Tibial artery (tissue), 4 donors: Measurements from ENCODE around the gene TRIB2.

Experiments
- DNase-seq, 2 donors: peaks; one replicate each; pipeline ENCODE4 v3.0.0-alpha.2; 2019
- H3K27ac ChIP-seq, 2 donors: fragments of 200-600 bp; sonication (generic) in 1 of 2; 1 replicate in 1 of 2; 2 replicates in 1 of 2; pipeline ENCODE4 v1.5.1; 2018 to 2019; ENCODE audit warnings: mild to moderate bottlenecking in 1 of 2
- H3K27me3 ChIP-seq, 2 donors: fragments of 200-600 bp; sonication (generic) in 1 of 2; one replicate each; pipeline versions ENCODE4 v1.5.1 to v1.6.0; 2016 to 2019
- H3K36me3 ChIP-seq, 3 donors: fragments of 200-600 bp; sonication (generic) in 2 of 3; one replicate each; pipeline ENCODE4 v1.5.1; 2016 to 2019; ENCODE audit warnings: mild to moderate bottlenecking in 2 of 3
- H3K4me1 ChIP-seq, 4 donors: fragments of 200-600 bp; sonication (generic) in 2 of 4; 1 replicate in 3 of 4; 2 replicates in 1 of 4; pipeline ENCODE4 v1.5.1; 2016 to 2019
- H3K4me3 ChIP-seq, 2 donors: fragments of 200-600 bp; sonication (generic) in 1 of 2; 1 replicate in 1 of 2; 2 replicates in 1 of 2; pipeline ENCODE4 v1.5.1; 2018 to 2019; ENCODE audit warnings: mild to moderate bottlenecking in 2 of 2
- H3K9me3 ChIP-seq, 3 donors: fragments of 200-600 bp; sonication (generic) in 1 of 3; one replicate each; pipeline ENCODE4 v1.5.1; 2016 to 2019
- intact Hi-C: fragments of 100-400 bp; cut with DNase I; formaldehyde crosslinking; loops from one replicate; pipeline ENCODE4 v1.15.0; 2023; ENCODE audit warnings: low total_unique reads
- TF ChIP-seq, protein P1 (sequence below), 2 experiments: fragments of 200-600 bp in 1 of 2; fragments of 450-650 bp in 1 of 2; IDR thresholded peaks; one replicate each; pipeline ENCODE4 v1.5.1; 2017 to 2019; ENCODE audit warnings: antibody characterized with exemption in 2 of 2, mild to moderate bottlenecking in 1 of 2, moderate library complexity in 1 of 2

Gene TRIB2

DNA sequence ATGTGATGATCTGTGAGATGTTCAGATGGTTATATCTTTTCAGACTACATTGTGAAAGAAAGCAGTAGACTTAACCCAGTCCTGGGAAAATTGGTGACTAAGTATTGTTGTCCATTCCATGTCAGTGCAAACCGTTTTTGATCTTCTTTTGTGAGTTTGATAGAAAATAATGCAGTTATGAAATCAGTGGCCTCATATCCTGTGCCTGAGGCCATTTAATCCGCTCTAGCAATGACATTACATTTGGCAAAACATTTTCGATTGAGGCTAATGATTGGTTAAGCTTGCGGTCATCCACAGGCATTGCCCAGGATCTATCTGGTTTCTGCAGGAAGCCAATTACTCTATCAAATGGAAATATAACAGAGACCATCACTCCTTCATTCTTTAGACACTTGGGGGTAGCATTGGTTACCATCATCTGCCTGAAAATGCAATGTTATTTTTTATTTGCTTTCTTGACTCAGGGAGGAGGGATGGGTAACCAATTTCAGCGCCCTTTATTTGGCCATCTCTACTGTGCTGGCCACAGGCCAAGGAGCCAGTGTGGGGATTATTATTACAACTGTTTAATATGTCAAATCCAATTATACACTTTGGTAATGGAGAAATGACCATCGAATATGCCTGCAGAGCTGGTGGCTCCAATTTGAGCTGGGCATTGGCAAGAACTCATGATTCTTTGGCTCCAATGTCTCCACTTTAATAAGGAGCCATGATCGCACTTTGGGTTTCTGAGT lies 33.6 kb downstream of the TRIB2 start:
- no peak overlapping the region for H3K4me3 ChIP-seq
- H3K4me1 ChIP-seq, result no peaks in the 10 kb centered on the region
- H3K36me3 ChIP-seq, result no peaks in the 10 kb centered on the region
- no peaks in the 10 kb centered on the region for H3K9me3 ChIP-seq
- no peaks in the 10 kb centered on the region for H3K27me3 ChIP-seq
- DNase-seq, result no peak
- H3K27ac ChIP-seq, result no peak overlapping the region
- TF ChIP-seq, protein P1, sequence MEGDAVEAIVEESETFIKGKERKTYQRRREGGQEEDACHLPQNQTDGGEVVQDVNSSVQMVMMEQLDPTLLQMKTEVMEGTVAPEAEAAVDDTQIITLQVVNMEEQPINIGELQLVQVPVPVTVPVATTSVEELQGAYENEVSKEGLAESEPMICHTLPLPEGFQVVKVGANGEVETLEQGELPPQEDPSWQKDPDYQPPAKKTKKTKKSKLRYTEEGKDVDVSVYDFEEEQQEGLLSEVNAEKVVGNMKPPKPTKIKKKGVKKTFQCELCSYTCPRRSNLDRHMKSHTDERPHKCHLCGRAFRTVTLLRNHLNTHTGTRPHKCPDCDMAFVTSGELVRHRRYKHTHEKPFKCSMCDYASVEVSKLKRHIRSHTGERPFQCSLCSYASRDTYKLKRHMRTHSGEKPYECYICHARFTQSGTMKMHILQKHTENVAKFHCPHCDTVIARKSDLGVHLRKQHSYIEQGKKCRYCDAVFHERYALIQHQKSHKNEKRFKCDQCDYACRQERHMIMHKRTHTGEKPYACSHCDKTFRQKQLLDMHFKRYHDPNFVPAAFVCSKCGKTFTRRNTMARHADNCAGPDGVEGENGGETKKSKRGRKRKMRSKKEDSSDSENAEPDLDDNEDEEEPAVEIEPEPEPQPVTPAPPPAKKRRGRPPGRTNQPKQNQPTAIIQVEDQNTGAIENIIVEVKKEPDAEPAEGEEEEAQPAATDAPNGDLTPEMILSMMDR (IDR thresholded peaks at IDR 0.05), result no peak
- intact Hi-C loops, result no loop called here

DNA sequence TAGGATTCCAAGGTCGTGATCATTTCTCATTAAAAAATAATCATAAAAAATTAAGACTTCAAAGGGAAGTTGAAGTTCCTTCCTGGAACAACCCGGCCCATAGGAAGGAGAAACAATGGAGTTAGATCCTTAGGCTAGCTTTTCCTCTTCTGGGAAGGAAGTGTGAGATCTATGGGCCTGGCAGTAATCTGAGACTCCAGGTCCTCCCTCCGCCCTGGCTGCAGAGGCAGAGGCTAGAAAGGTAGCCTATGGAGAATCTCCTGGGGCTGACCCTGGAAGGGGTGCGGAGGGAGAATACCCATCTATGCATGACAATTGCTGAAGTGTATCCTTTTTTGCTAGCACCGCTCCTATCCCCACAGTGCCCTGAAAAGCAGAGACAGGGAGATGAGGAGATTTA lies 37.9 kb downstream of the TRIB2 start:
- intact Hi-C loops, result no loop called here
- Histone ChIP-seq H3K4me3 (no peak overlapping the region), H3K9me3 (no peaks in the 10 kb centered on the region), H3K27me3 (no peaks in the 10 kb centered on the region), H3K36me3 (no peaks in the 10 kb centered on the region), H3K4me1 (no peaks in the 10 kb centered on the region), H3K27ac (no peak overlapping the region)
- DNase-seq, result no peak
- TF ChIP-seq, protein P1 (IDR thresholded peaks at IDR 0.05), result no peak

GRCh38 chr2:12755384-12755783 lies 38.6 kb downstream of the TRIB2 start:
- no peaks in the 10 kb centered on the region for H3K4me1 ChIP-seq
- H3K27ac ChIP-seq, result no peak overlapping the region
- TF ChIP-seq, protein P1 (IDR thresholded peaks at IDR 0.05), result no peak
- no peaks in the 10 kb centered on the region for H3K9me3 ChIP-seq
- no peak overlapping the region for H3K4me3 ChIP-seq
- H3K27me3 ChIP-seq, result no peaks in the 10 kb centered on the region
- intact Hi-C loops, result no loop called here
- no peaks in the 10 kb centered on the region for H3K36me3 ChIP-seq
- DNase-seq, result no peak

GRCh38 chr2:12759248-12759647 lies 42.5 kb downstream of the TRIB2 start:
- H3K27ac ChIP-seq, result no peak overlapping the region
- H3K4me3 ChIP-seq, result no peak overlapping the region
- DNase-seq, result no peak
- H3K4me1 ChIP-seq, result no peaks in the 10 kb centered on the region
- no peaks in the 10 kb centered on the region for H3K27me3 ChIP-seq
- TF ChIP-seq, protein P1 (IDR thresholded peaks at IDR 0.05), result no peak
- intact Hi-C loops, result no loop called here
- no peaks in the 10 kb centered on the region for H3K36me3 ChIP-seq
- no peaks in the 10 kb centered on the region for H3K9me3 ChIP-seq

DNA sequence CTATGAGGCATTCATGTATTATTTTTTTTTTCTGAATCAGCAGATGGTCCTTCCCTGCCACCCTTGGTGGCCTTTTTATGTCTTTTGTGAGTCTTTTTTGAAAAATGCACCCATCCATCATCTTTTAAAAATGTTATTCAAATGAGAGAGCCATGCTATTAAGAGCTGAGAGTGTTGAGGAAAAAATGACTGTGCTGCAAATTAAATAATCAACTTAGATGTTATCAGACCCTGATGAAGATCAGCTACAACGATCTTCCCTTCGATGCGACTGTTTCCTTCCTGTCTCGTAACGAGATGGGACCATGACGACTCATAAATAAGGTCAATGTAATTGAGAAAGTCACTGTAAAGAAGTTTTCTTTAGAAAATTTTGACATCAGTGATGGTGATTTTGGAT lies 44.4 kb downstream of the TRIB2 start:
- Histone ChIP-seq H3K4me3 (no peak overlapping the region), H3K36me3 (no peaks in the 10 kb centered on the region), H3K9me3 (no peaks in the 10 kb centered on the region), H3K27me3 (no peaks in the 10 kb centered on the region), H3K27ac (no peak overlapping the region), H3K4me1 (no peaks in the 10 kb centered on the region)
- intact Hi-C loops, result no loop called here
- TF ChIP-seq, protein P1 (IDR thresholded peaks at IDR 0.05), result no peak
- no peak for DNase-seq

DNA sequence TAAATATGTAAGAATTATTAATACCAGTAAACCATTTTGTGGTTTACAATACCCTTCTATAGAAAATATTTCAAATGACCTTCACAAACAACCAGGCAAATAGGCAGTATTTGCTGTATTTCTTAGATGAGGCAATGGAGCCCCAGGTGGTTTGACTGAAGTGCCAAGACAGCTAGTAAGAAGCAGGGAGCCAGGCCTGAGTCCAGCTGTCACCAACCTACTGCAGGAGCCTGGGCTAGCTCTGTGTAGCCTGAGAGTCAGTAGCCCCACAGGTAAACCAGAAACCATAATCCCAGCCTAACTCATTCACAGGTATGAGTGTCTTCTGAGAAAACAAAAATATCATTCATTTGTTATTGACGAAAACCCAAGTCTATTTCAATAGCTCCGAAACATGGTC lies 45.6 kb downstream of the TRIB2 start:
- Histone ChIP-seq H3K27me3 (no peaks in the 10 kb centered on the region), H3K9me3 (no peaks in the 10 kb centered on the region), H3K36me3 (no peaks in the 10 kb centered on the region), H3K4me3 (no peak overlapping the region), H3K27ac (no peak overlapping the region), H3K4me1 (no peaks in the 10 kb centered on the region)
- TF ChIP-seq, protein P1 (IDR thresholded peaks at IDR 0.05), result no peak
- no peak for DNase-seq
- intact Hi-C loops, result no loop called here
